Prostate gland (tissue), 2 donors: Measurements from ENCODE around the gene CFAP20DC.

Source experiments
- POLR2A ChIP-seq: fragments of 450-650 bp; IDR thresholded peaks from one replicate; pipeline ENCODE4 v1.6.1; 2016; ENCODE audit warnings: antibody characterized with exemption, mild to moderate bottlenecking
- POLR2AphosphoS5 ChIP-seq: sonication (generic); formaldehyde crosslinking; IDR thresholded peaks from one replicate; pipeline ENCODE4 v1.6.1; 2017; ENCODE audit warnings: antibody characterized with exemption
- TF ChIP-seq, protein P1 (sequence below), 4 experiments: fragments of 200-600 bp in 2 of 4; fragments of 450-650 bp in 2 of 4; sonication (generic) in 2 of 4; IDR thresholded peaks; 1 replicate in 3 of 4; 2 replicates in 1 of 4; pipeline ENCODE4 v1.5.1; 2016 to 2019; ENCODE audit warnings: antibody characterized with exemption in 4 of 4, mild to moderate bottlenecking in 2 of 4, moderate library complexity in 2 of 4

GRCh38 chr3:59043391-59043790, 6.4 kb downstream of the CFAP20DC start:
- TF ChIP-seq, protein P1, sequence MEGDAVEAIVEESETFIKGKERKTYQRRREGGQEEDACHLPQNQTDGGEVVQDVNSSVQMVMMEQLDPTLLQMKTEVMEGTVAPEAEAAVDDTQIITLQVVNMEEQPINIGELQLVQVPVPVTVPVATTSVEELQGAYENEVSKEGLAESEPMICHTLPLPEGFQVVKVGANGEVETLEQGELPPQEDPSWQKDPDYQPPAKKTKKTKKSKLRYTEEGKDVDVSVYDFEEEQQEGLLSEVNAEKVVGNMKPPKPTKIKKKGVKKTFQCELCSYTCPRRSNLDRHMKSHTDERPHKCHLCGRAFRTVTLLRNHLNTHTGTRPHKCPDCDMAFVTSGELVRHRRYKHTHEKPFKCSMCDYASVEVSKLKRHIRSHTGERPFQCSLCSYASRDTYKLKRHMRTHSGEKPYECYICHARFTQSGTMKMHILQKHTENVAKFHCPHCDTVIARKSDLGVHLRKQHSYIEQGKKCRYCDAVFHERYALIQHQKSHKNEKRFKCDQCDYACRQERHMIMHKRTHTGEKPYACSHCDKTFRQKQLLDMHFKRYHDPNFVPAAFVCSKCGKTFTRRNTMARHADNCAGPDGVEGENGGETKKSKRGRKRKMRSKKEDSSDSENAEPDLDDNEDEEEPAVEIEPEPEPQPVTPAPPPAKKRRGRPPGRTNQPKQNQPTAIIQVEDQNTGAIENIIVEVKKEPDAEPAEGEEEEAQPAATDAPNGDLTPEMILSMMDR (IDR thresholded peaks at IDR 0.05) = no peak
- no peak for TF ChIP-seq POLR2A
- TF ChIP-seq POLR2AphosphoS5 = no peak
